Measurements from ENCODE around the gene TUT4.

Gene TUT4

DNA sequence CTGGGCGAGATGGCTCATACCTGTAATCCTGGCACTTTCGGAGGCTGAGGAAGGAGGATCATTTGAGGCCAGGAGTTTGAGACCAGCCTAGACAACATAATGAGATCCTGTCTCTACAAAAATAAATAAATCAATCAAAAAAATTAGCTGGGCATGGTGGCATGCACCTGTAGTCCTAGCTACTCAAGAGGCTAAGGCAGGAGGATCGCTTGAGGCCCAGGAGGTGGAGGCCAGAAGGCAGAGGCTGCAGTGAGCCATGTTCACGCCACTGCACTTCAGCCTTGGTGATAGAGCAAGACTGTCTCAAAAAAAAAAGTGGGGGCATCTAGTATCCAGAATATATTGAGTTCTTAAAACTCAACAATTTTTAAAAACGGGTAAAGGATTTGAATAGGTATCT is 6.0 kb downstream of the TUT4 start:
- no peak overlapping the region for H3K4me3 ChIP-seq (ENCODE audit: low read depth, low read length)
- TF ChIP-seq, protein P1, sequence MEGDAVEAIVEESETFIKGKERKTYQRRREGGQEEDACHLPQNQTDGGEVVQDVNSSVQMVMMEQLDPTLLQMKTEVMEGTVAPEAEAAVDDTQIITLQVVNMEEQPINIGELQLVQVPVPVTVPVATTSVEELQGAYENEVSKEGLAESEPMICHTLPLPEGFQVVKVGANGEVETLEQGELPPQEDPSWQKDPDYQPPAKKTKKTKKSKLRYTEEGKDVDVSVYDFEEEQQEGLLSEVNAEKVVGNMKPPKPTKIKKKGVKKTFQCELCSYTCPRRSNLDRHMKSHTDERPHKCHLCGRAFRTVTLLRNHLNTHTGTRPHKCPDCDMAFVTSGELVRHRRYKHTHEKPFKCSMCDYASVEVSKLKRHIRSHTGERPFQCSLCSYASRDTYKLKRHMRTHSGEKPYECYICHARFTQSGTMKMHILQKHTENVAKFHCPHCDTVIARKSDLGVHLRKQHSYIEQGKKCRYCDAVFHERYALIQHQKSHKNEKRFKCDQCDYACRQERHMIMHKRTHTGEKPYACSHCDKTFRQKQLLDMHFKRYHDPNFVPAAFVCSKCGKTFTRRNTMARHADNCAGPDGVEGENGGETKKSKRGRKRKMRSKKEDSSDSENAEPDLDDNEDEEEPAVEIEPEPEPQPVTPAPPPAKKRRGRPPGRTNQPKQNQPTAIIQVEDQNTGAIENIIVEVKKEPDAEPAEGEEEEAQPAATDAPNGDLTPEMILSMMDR (IDR thresholded peaks at IDR 0.05; ENCODE audit: low read depth, low read length, missing control alignments) = no peak
- in situ Hi-C loops (cut with HindIII; ENCODE audit: low pct_ligation_motif_present, low sequenced_read_pairs) = no loop called here
- DNase-seq = no peak
- H3K27me3 ChIP-seq (replicated peaks) = no peaks in the 10 kb centered on the region
- H3K36me3 ChIP-seq (replicated peaks) = no peaks in the 10 kb centered on the region
- no peak overlapping the region for H3K27ac ChIP-seq

DNA sequence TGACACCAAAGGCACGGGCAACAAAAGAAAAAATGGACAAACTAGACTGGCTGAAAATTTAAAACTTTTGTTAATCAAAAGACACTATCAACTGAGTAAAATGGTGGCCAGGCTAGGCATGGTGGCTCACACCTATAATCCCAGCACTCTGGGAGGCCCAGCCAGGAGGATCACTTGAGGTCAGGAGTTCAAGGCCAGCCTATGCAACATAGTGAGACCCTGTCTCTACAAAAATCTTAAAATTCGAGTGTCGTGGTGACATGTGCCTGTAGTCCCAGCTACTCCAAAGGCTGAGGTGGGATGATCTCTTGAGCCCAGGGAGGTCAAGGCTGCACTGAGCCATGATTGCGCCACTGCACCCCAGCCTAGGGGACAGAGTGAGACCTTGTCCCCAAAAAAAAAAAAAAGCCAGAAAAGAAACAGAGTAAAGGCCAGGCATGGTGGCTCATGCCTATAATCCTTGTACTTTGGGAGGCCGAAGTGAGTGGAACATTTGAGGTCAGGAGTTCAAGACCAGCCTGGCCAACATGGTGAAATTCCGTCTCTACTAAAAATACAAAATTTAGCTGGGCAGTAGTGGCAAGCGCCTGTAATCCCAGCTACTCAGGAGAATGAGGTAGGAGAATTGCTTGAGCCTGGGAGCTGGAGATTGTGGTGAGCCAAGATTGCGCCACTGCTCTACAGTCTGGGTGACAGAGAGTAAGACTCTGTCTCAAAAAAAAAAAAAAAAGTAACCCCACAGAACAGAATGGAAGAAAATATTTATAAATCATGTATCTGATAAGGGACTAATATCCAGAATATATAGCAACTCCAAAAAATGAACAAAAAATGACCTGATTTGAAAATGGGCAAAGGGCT is 8.0 kb downstream of the TUT4 start:
- no peak for DNase-seq
- TF ChIP-seq, protein P1 (IDR thresholded peaks at IDR 0.05; ENCODE audit: low read depth, low read length, missing control alignments) = no peak
- no peaks in the 10 kb centered on the region for H3K27me3 ChIP-seq (replicated peaks)
- no peaks in the 10 kb centered on the region for H3K36me3 ChIP-seq (replicated peaks)
- no peak overlapping the region for H3K4me3 ChIP-seq (ENCODE audit: low read depth, low read length)
- no peak overlapping the region for H3K27ac ChIP-seq
- in situ Hi-C loops (cut with HindIII; ENCODE audit: low pct_ligation_motif_present, low sequenced_read_pairs) = no loop called here

DNA sequence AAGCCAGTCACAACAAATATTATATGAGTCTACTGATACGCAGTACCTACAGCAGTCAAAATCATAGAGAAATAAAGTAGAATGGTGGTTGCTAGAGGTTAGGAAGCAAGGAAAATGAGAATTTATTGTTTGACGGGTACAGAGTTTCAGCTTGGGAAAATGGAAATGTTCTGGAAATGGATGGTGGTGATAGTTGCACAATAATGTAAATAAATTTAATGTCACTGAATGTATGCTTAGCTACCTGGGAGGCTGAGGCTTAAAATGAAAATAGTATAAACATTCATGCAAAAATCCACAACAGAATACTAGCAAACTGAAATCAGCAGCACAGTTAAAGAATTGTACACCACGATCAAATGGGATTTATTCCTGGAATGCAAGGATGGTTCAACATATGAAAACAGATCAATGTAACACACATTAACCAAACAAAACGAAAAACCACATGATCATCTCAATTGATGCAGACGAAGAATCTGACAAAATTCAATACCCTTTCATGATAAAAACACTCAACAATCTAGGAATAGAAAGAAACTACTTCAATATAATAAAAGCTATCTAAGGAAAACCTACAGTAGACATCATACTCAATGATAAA is 10.7 kb downstream of the TUT4 start:
- Histone ChIP-seq H3K27ac (no peak overlapping the region), H3K27me3 (replicated peaks) (no peaks in the 10 kb centered on the region), H3K4me3 (ENCODE audit: low read depth, low read length) (no peak overlapping the region), H3K36me3 (replicated peaks) (no peaks in the 10 kb centered on the region)
- TF ChIP-seq, protein P1 (IDR thresholded peaks at IDR 0.05; ENCODE audit: low read depth, low read length, missing control alignments) = no peak
- no peak for DNase-seq
- in situ Hi-C loops (cut with HindIII; ENCODE audit: low pct_ligation_motif_present, low sequenced_read_pairs) = no loop called here

DNA sequence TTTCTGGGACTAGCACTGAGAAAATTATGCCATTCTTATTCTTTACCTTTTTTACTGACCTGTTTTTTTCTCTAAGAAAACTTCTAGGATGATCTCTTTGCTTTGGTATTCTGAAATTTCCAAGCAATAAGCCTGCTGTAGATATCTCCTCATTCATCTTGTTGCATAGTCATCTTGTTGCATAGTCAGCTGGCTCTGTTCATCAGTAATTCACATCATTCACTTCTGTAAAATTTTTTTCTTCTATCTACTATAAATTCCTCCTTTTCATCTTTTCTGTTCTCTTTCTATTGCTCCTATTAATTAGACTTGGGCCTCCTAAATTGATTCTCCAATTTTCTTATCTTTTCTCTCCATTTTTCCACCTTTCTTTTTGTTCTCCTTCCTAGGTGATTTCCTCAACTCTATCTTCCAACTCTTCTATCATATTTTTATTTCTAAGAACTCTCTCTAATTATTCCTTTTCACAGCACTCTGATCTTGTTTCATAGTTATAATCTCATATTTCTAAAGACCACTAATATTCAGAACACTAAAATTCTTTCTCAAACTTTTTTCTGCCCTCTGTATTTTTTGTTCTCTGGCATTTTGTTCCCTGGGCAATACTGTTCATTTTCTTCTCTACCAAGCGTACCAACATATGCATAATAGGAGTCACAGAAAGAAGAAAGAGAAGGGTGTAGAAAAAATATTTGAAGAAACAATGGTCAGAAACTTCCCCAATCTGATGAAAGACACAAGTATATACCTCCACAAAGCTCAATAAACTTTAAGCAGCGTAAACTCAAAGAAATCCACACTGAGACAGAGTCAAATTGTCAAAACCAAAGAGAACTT is 17.7 kb downstream of the TUT4 start:
- in situ Hi-C loops (cut with HindIII; ENCODE audit: low pct_ligation_motif_present, low sequenced_read_pairs) = no loop called here
- Histone ChIP-seq H3K27ac (no peak overlapping the region), H3K4me3 (ENCODE audit: low read depth, low read length) (no peak overlapping the region), H3K27me3 (replicated peaks) (no peaks in the 10 kb centered on the region), H3K36me3 (replicated peaks) (no peaks in the 10 kb centered on the region)
- TF ChIP-seq, protein P1 (IDR thresholded peaks at IDR 0.05; ENCODE audit: low read depth, low read length, missing control alignments) = no peak
- DNase-seq = no peak

DNA sequence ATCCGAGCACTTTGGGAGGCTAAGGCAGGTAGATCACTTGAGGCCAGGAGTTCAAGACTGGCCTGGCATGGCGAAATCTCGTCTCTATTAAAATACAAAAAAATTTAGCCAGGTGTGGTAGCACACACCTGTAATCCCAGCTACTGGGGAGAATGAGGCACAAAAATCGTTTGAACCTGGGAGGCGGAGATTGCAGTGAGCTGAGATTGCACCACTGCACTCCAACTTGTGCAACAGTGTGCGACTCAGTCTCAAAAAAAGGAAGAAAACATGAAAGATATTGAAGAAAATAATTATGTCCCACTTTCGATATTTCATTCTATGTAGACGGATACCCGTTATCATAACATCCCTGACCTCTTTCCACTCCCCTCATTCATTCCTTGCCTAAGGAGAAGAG is 19.2 kb downstream of the TUT4 start:
- no peak overlapping the region for H3K4me3 ChIP-seq (ENCODE audit: low read depth, low read length)
- in situ Hi-C loops (cut with HindIII; ENCODE audit: low pct_ligation_motif_present, low sequenced_read_pairs) = no loop called here
- no peak for DNase-seq
- TF ChIP-seq, protein P1 (IDR thresholded peaks at IDR 0.05; ENCODE audit: low read depth, low read length, missing control alignments) = no peak
- H3K36me3 ChIP-seq (replicated peaks) = no peaks in the 10 kb centered on the region
- no peaks in the 10 kb centered on the region for H3K27me3 ChIP-seq (replicated peaks)
- H3K27ac ChIP-seq = no peak overlapping the region

All from brain microvascular endothelial cell (primary cell).